H1 (cell line): ENCODE measurements around the gene ADGRB3. TPM values are rescaled to one million over a fixed set of nuclear protein-coding genes. Genes with fewer than 3 reads are reported as not detected.
A peak's percentile ranks its signal among the peaks of the same experiment; 100 is the strongest.

Experiments
- CTCF ChIA-PET: fragments of 300-600 bp; sonication (Branson Sonifier 250); formaldehyde crosslinking; loops from one replicate; lab custom pipeline; 2021; ENCODE audit not compliant: partially characterized antibody; lab: Charles Lee
- POLR2A ChIA-PET: fragments of 300-600 bp; sonication (Branson Sonifier 250); formaldehyde crosslinking; loops from one replicate; lab custom pipeline; 2021; ENCODE audit warnings: inconsistent platforms; ENCODE audit not compliant: partially characterized antibody; lab: Charles Lee
- DNase-seq, 2 experiments: peaks; one replicate each; pipeline versions ENCODE4 v3.0.0 to v3.0.0-alpha.2; 2010 to 2022; ENCODE audit warnings: low spot score in 2 of 2, low read depth in 1 of 2, mixed read lengths in 1 of 2
- FAIRE-seq: peaks from 2 replicates; lab custom pipeline; 2011; peaks lifted over from hg19 to GRCh38; lab: Jason Lieb, UNC
- H2AFZ ChIP-seq: 2 replicates; pipeline ENCODE4 v1.8.1; 2012; ENCODE audit warnings: low read length, inconsistent platforms
- H2AK5ac ChIP-seq: 2 replicates; pipeline ENCODE4 v1.6.1; 2013; ENCODE audit warnings: low read depth, low read length
- H2BK120ac ChIP-seq: replicated peaks from 2 replicates; pipeline ENCODE3; 2013; ENCODE audit warnings: low read depth, low read length, inconsistent platforms
- H2BK12ac ChIP-seq: 2 replicates; pipeline ENCODE4 v1.6.1; 2013; ENCODE audit warnings: low read depth, low read length
- H2BK15ac ChIP-seq: 2 replicates; pipeline ENCODE4 v1.6.1; 2013; ENCODE audit warnings: low read length
- H2BK20ac ChIP-seq: 2 replicates; pipeline ENCODE4 v1.6.1; 2013; ENCODE audit warnings: low read length
- H2BK5ac ChIP-seq: 2 replicates; pipeline ENCODE4 v1.6.1; 2013; ENCODE audit warnings: low read depth, low read length
- H3K14ac ChIP-seq: 2 replicates; pipeline ENCODE4 v1.6.1; 2013; ENCODE audit warnings: inconsistent platforms; ENCODE audit not compliant: insufficient read length
- H3K18ac ChIP-seq: 2 replicates; pipeline ENCODE4 v1.6.1; 2013; ENCODE audit warnings: low read length; ENCODE audit errors: extremely low read depth
- H3K23ac ChIP-seq: 2 replicates; pipeline ENCODE4 v1.6.1; 2013; ENCODE audit warnings: inconsistent platforms; ENCODE audit not compliant: insufficient read length
- H3K23me2 ChIP-seq: 2 replicates; pipeline ENCODE4 v1.6.1; 2013; ENCODE audit warnings: low read depth, low read length
- H3K27ac ChIP-seq: 2 replicates; pipeline ENCODE4 v1.6.1; 2011; ENCODE audit warnings: low read depth, low read length, inconsistent platforms
- H3K27me3 ChIP-seq, 4 experiments: replicated peaks in 1 of 4; 1 replicate in 1 of 4; 2 replicates in 3 of 4; pipeline versions ENCODE4 v1.6.1 to v1.8.1; 2011 to 2013; ENCODE audit warnings: low read length in 3 of 4, mild to moderate bottlenecking in 3 of 4, inconsistent platforms in 2 of 4, mixed read lengths in 2 of 4, moderate library complexity in 1 of 4; ENCODE audit not compliant: control insufficient read depth in 3 of 4, insufficient read depth in 3 of 4; ENCODE audit errors: extremely low read depth in 1 of 4
- H3K36me3 ChIP-seq, 4 experiments: 2 replicates each; pipeline versions ENCODE4 v1.6.1 to v1.8.1; 2011 to 2013; ENCODE audit warnings: mild to moderate bottlenecking in 4 of 4, low read length in 3 of 4, moderate library complexity in 2 of 4, control low read depth in 1 of 4, inconsistent platforms in 1 of 4; ENCODE audit not compliant: insufficient read depth in 4 of 4, control insufficient read depth in 2 of 4
- H3K4ac ChIP-seq: replicated peaks from 2 replicates; pipeline ENCODE3; 2013; ENCODE audit warnings: low read length, low read depth, mixed read lengths, inconsistent platforms; ENCODE audit not compliant: insufficient read length
- H3K4me1 ChIP-seq, 4 experiments: replicated peaks in 1 of 4; 1 replicate in 1 of 4; 2 replicates in 3 of 4; pipeline versions ENCODE4 v1.6.1 to v1.8.1; 2011 to 2013; ENCODE audit warnings: low read length in 3 of 4, inconsistent platforms in 2 of 4, mixed read lengths in 1 of 4; ENCODE audit not compliant: insufficient read depth in 4 of 4, control insufficient read depth in 3 of 4
- H3K4me2 ChIP-seq, 2 experiments: 2 replicates each; pipeline versions ENCODE4 v1.6.1 to v1.8.1; 2011 to 2013; ENCODE audit warnings: low read depth in 2 of 2, low read length in 2 of 2, control low read depth in 1 of 2, inconsistent platforms in 1 of 2, mild to moderate bottlenecking in 1 of 2; ENCODE audit not compliant: insufficient read depth in 1 of 2
- H3K4me3 ChIP-seq, 4 experiments: fragments of 200-600, 300-600 bp in 1 of 4; sonication (generic), shearing (Covaris generic), sonication (Bioruptor Twin) in 1 of 4; 2 replicates each; pipeline versions ENCODE4 v1.5.1 to v1.8.1; 2011 to 2016; ENCODE audit warnings: low read length in 4 of 4, low read depth in 3 of 4, control low read depth in 2 of 4, inconsistent platforms in 2 of 4, mild to moderate bottlenecking in 2 of 4, mixed read lengths in 1 of 4, moderate library complexity in 1 of 4; ENCODE audit not compliant: insufficient read depth in 2 of 4; ENCODE audit errors: extremely low read depth in 1 of 4
- H3K56ac ChIP-seq: replicated peaks from 2 replicates; pipeline ENCODE3; 2013; ENCODE audit warnings: low read depth, mild to moderate bottlenecking, mixed read lengths, low read length, inconsistent platforms; ENCODE audit not compliant: insufficient read length
- H3K79me1 ChIP-seq: 2 replicates; pipeline ENCODE4 v1.6.1; 2013; ENCODE audit warnings: low read depth, low read length, control low read depth
- H3K79me2 ChIP-seq, 2 experiments: 2 replicates each; pipeline versions ENCODE4 v1.6.1 to v1.8.1; 2012 to 2013; ENCODE audit warnings: low read length in 2 of 2, mild to moderate bottlenecking in 2 of 2, inconsistent platforms in 1 of 2; ENCODE audit not compliant: insufficient read depth in 2 of 2, control insufficient read depth in 1 of 2
- H3K9ac ChIP-seq, 4 experiments: replicated peaks in 1 of 4; 1 replicate in 1 of 4; 2 replicates in 3 of 4; pipeline versions ENCODE4 v1.6.1 to v1.8.1; 2011 to 2013; ENCODE audit warnings: low read depth in 3 of 4, low read length in 3 of 4, control low read depth in 2 of 4, mild to moderate bottlenecking in 2 of 4, moderate library complexity in 2 of 4, inconsistent platforms in 1 of 4; ENCODE audit errors: extremely low read depth in 1 of 4
- H3K9me3 ChIP-seq, 2 experiments: 2 replicates each; pipeline versions ENCODE4 v1.6.1 to v1.8.1; 2012 to 2013; ENCODE audit warnings: mild to moderate bottlenecking in 2 of 2, moderate library complexity in 2 of 2, control low read depth in 1 of 2, inconsistent platforms in 1 of 2, low read depth in 1 of 2, low read length in 1 of 2, mixed read lengths in 1 of 2; ENCODE audit not compliant: insufficient read depth in 2 of 2
- H4K20me1 ChIP-seq, 2 experiments: replicated peaks in 1 of 2; 2 replicates each; pipeline versions ENCODE3 to v1.8.1; 2011 to 2013; ENCODE audit warnings: inconsistent platforms in 2 of 2, low read length in 2 of 2, mild to moderate bottlenecking in 1 of 2; ENCODE audit not compliant: insufficient read depth in 2 of 2, control insufficient read depth in 1 of 2
- H4K5ac ChIP-seq: 2 replicates; pipeline ENCODE4 v1.6.1; 2013; ENCODE audit warnings: low read length, low read depth, mixed read lengths, inconsistent platforms; ENCODE audit not compliant: insufficient read length
- H4K8ac ChIP-seq: 2 replicates; pipeline ENCODE4 v1.8.0; 2013; ENCODE audit warnings: mild to moderate bottlenecking, moderate library complexity, low read length, inconsistent platforms; ENCODE audit not compliant: insufficient read depth; ENCODE audit errors: extremely low read depth
- H4K91ac ChIP-seq: replicated peaks from 2 replicates; pipeline ENCODE3; 2013; ENCODE audit warnings: low read length, mixed read lengths, inconsistent platforms; ENCODE audit not compliant: insufficient read length
- KDM4A ChIP-seq: IDR thresholded peaks from one replicate; pipeline ENCODE4 v1.7.1; 2012; ENCODE audit warnings: low read depth, mild to moderate bottlenecking, moderate library complexity, low read length, inconsistent platforms; ENCODE audit not compliant: severe bottlenecking
- MAFK ChIP-seq: IDR thresholded peaks from 2 replicates; pipeline ENCODE4 v1.6.1; 2012; ENCODE audit warnings: low read depth, mild to moderate bottlenecking, improper control_type of control experiment, low read length
- polyA plus RNA-seq, 7 experiments: library from polyadenylated mRNA; depleted of rRNA in 3 of 7; stranded (reverse) in 5 of 7; unstranded in 2 of 7; fragments of >200 nt in 5 of 7; fragments of 200-250 nt in 2 of 7; gene quantifications; 1 replicate in 5 of 7; 2 replicates in 1 of 7; 4 replicates in 1 of 7; pipeline versions ENCODE4 v1.2.1 to v1.2.3, GENCODE V29; 2011 to 2013; ENCODE audit warnings: missing spikeins in 2 of 7, mixed read lengths in 2 of 7
- total RNA-seq: library from RNA; stranded (reverse); fragmentation: NEBNext Ultra II Directional; extraction: Animal tissue kit (Norgen Biotek cat#: 25700); gene quantifications from 2 replicates; pipeline ENCODE4 v1.2.1, GENCODE V29; 2021

ADGRB3 gene
- total and polyA plus RNA-seq, 2 of the 8 experiments (the other 6 are each of a cell fraction or from before 2014, with no cell fraction given): 0.35 to 1.2 TPM

DNA sequence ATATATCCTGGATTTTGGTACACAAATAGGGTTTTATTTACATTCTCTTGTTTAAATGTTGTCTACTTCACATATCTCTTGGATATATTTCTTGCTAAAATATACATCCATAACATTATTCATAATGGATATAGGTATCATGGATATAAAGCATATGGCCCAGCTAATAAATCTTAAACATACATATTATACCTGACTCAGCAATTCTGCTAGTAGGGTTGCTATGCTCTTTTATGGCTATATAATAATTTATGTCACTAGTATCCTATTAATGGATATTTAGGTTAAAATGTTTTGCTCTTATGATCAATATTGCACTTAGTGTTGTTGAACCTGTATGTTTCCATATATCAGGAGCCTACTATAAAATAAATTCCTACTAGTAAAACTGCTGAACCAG is 786.2 kb downstream of the ADGRB3 start:
- Histone ChIP-seq H3K27me3 (peaks cover 0 to 1% (median 0%) of the 10 kb centered on the region in 4 experiments; a peak in 1 of 7 replicates), H3K14ac (no peak overlapping the region), H3K4ac (no peak overlapping the region), H3K79me2 (no peaks in the 10 kb centered on the region), H3K23ac (no peak overlapping the region), H4K20me1 (no peaks in the 10 kb centered on the region), H2BK5ac (no peak overlapping the region), H3K27ac (no peak overlapping the region), H2BK120ac (no peak overlapping the region), H2BK15ac (no peak overlapping the region), H3K36me3 (no peaks in the 10 kb centered on the region), H3K4me3 (no peak overlapping the region), H4K5ac (no peak overlapping the region), H3K4me1 (no peaks in the 10 kb centered on the region), H2BK12ac (no peak overlapping the region), H3K9me3 (no peaks in the 10 kb centered on the region), H3K18ac (no peak overlapping the region), H3K4me2 (no peak overlapping the region), H4K91ac (no peak overlapping the region), H2BK20ac (no peak overlapping the region), H2AFZ (no peak overlapping the region), H3K79me1 (no peaks in the 10 kb centered on the region), H4K8ac (no peak overlapping the region), H2AK5ac (no peak overlapping the region), H3K23me2 (no peaks in the 10 kb centered on the region), H3K56ac (no peak overlapping the region), H3K9ac (no peak overlapping the region)
- FAIRE-seq (no peak), DNase-seq (no peak)
- CTCF ChIA-PET: no interaction called here
- POLR2A ChIA-PET: no interaction called here
- TF ChIP-seq KDM4A: no peak
- peak; percentile 90 for TF ChIP-seq MAFK
